Liver (tissue), 9 donors: ENCODE results near the gene MYO10. TPM values are rescaled to one million over a fixed set of nuclear protein-coding genes. Genes with fewer than 3 reads are reported as not detected.

Source experiments
- DNase-seq: peaks from one replicate; pipeline ENCODE4 v3.0.0-alpha.2; 2017; ENCODE audit warnings: low spot score
- H3K27ac ChIP-seq, 2 donors: one replicate each; pipeline ENCODE4 v1.7.0; 2013; ENCODE audit warnings: inconsistent platforms in 2 of 2, low read length in 2 of 2, control low read depth in 1 of 2, low read depth in 1 of 2, mild to moderate bottlenecking in 1 of 2
- H3K27me3 ChIP-seq, 4 donors: one replicate each; pipeline versions ENCODE4 v1.6.1 to v1.7.0; 2013; ENCODE audit warnings: low read length in 3 of 4, inconsistent platforms in 1 of 4, mild to moderate bottlenecking in 1 of 4, moderate library complexity in 1 of 4; ENCODE audit not compliant: control insufficient read depth in 4 of 4, insufficient read depth in 4 of 4
- H3K36me3 ChIP-seq, 4 donors: one replicate each; pipeline versions ENCODE4 v1.6.1 to v1.7.0; 2013; ENCODE audit warnings: low read length in 3 of 4, mild to moderate bottlenecking in 3 of 4, low read depth in 1 of 4, moderate library complexity in 1 of 4; ENCODE audit not compliant: control insufficient read depth in 4 of 4, insufficient read depth in 3 of 4
- H3K4me1 ChIP-seq, 4 donors: one replicate each; pipeline versions ENCODE4 v1.6.1 to v1.7.0; 2013; ENCODE audit warnings: low read length in 3 of 4, mild to moderate bottlenecking in 3 of 4, moderate library complexity in 1 of 4; ENCODE audit not compliant: control insufficient read depth in 4 of 4, insufficient read depth in 4 of 4
- H3K4me3 ChIP-seq, 3 donors: one replicate each; pipeline versions ENCODE4 v1.6.1 to v1.7.0; 2013; ENCODE audit warnings: low read length in 3 of 3, control low read depth in 1 of 3, low read depth in 1 of 3, mild to moderate bottlenecking in 1 of 3
- H3K9ac ChIP-seq, 2 donors: one replicate each; pipeline ENCODE4 v1.7.0; 2013; ENCODE audit warnings: low read length in 2 of 2, mild to moderate bottlenecking in 2 of 2, moderate library complexity in 2 of 2, control low read depth in 1 of 2, low read depth in 1 of 2
- H3K9me3 ChIP-seq, 4 donors: one replicate each; pipeline versions ENCODE4 v1.6.1 to v1.7.0; 2013; ENCODE audit warnings: low read length in 3 of 4; ENCODE audit not compliant: control insufficient read depth in 4 of 4
- CTCF ChIP-seq: fragments of 150-350 bp; IDR thresholded peaks from 2 replicates; pipeline ENCODE4 v1.5.1; 2017; ENCODE audit warnings: improper control_type of control experiment, low read depth, low read length; ENCODE audit not compliant: missing input control
- EGR1 ChIP-seq, 2 donors: IDR thresholded peaks; 2 replicates each; pipeline ENCODE4 v1.6.1; 2016 to 2018; ENCODE audit warnings: antibody characterized with exemption in 2 of 2, low read depth in 2 of 2
- FOXA1 ChIP-seq: IDR thresholded peaks from 2 replicates; pipeline ENCODE4 v1.6.1; 2016; ENCODE audit warnings: antibody characterized with exemption
- FOXA2 ChIP-seq: IDR thresholded peaks from 2 replicates; pipeline ENCODE4 v1.6.1; 2016; ENCODE audit warnings: antibody characterized with exemption
- GABPA ChIP-seq, 2 donors: IDR thresholded peaks in 1 of 2; conservative IDR thresholded peaks in 1 of 2; 2 replicates each; pipeline ENCODE4 v1.6.1; 2016; ENCODE audit warnings: antibody characterized with exemption in 2 of 2, mild to moderate bottlenecking in 1 of 2, moderate library complexity in 1 of 2
- JUND ChIP-seq, 2 donors: IDR thresholded peaks; 2 replicates each; pipeline ENCODE4 v1.6.1; 2016; ENCODE audit warnings: antibody characterized with exemption in 2 of 2
- MAX ChIP-seq: IDR thresholded peaks from 2 replicates; pipeline ENCODE4 v1.6.1; 2016; ENCODE audit warnings: antibody characterized with exemption
- NR2F2 ChIP-seq: IDR thresholded peaks from 2 replicates; pipeline ENCODE4 v1.6.1; 2016; ENCODE audit warnings: antibody characterized with exemption
- RAD21 ChIP-seq, 2 donors: IDR thresholded peaks; 2 replicates each; pipeline ENCODE4 v1.6.1; 2016; ENCODE audit warnings: antibody characterized with exemption in 2 of 2, mild to moderate bottlenecking in 2 of 2
- REST ChIP-seq: IDR thresholded peaks from 2 replicates; pipeline ENCODE4 v1.6.1; 2016; ENCODE audit warnings: antibody characterized with exemption, mild to moderate bottlenecking
- SP1 ChIP-seq: IDR thresholded peaks from 2 replicates; pipeline ENCODE4 v1.6.1; 2018; ENCODE audit warnings: antibody characterized with exemption, mild to moderate bottlenecking
- TAF1 ChIP-seq: conservative IDR thresholded peaks from 2 replicates; pipeline ENCODE4 v1.6.1; 2016; ENCODE audit warnings: antibody characterized with exemption, mild to moderate bottlenecking
- YY1 ChIP-seq: IDR thresholded peaks from 2 replicates; pipeline ENCODE4 v1.6.1; 2016; ENCODE audit warnings: antibody characterized with exemption, mild to moderate bottlenecking
- ZBTB33 ChIP-seq: IDR thresholded peaks from 2 replicates; pipeline ENCODE4 v1.6.1; 2016; ENCODE audit warnings: antibody characterized with exemption
- WGBS: extraction: QIAGEN DNeasy Blood & Tissue Kit; methylation state at CpG from one replicate; pipeline ENCODE4 v1.1.7; 2013; 5-methylcytosine and 5-hydroxymethylcytosine counted together
- polyA plus RNA-seq, 2 donors: library from polyadenylated mRNA; stranded (reverse) in 1 of 2; unstranded in 1 of 2; fragments of 200-250 nt in 1 of 2; fragments of >200 nt in 1 of 2; fragmentation: Nextera tagmentation in 1 of 2; extraction: Ambion mirVana in 1 of 2; gene quantifications; one replicate each; pipeline versions ENCODE4 v1.2.1 to v1.2.3, GENCODE V29; 2013 to 2015
- total RNA-seq, 2 donors: library from RNA; depleted of rRNA; stranded (reverse); fragments of >200 nt; gene quantifications; one replicate each; pipeline ENCODE4 v1.2.3, GENCODE V29; 2014
- donor health status: healthy.
- donor health status: healthy.
- donor health status: healthy.
- donor health status: healthy.
- donor health status: healthy.

The MYO10 gene
- total and polyA plus RNA-seq, 4 donors: 4.3 to 15.3 (median 7.1) TPM

- no peak for DNase-seq
- Histone ChIP-seq H3K4me1 (peaks cover 0 to 5% (median under 1%) of the 10 kb centered on the region in 4 donors), H3K27ac (no peak overlapping the region), H3K9ac (no peak overlapping the region), H3K9me3 (no peaks in the 10 kb centered on the region), H3K36me3 (no peaks in the 10 kb centered on the region), H3K27me3 (peaks cover 0 to 2% (median under 1%) of the 10 kb centered on the region in 4 donors), H3K4me3 (no peak overlapping the region)
- WGBS: 90% methylated on average over 11 of the region's 11 CpGs
- TF ChIP-seq FOXA2: no peak
- no peak for TF ChIP-seq REST
- TF ChIP-seq SP1: no peak
- TF ChIP-seq EGR1 (IDR thresholded peaks at IDR 0.05; ENCODE audit: low read depth in 2 of 2): no peak
- no peak for TF ChIP-seq YY1
- TF ChIP-seq JUND (IDR thresholded peaks at IDR 0.05): no peak
- TF ChIP-seq CTCF: no peak
- TF ChIP-seq RAD21 (IDR thresholded peaks at IDR 0.05): no peak
- TF ChIP-seq FOXA1: no peak
Measured at GRCh38 chr5:16809010-16809394, 127.1 kb downstream of the MYO10 start.

- Histone ChIP-seq H3K27ac (no peak overlapping the region), H3K27me3 (peaks cover 0 to 2% (median under 1%) of the 10 kb centered on the region in 4 donors), H3K9ac (no peak overlapping the region), H3K9me3 (no peaks in the 10 kb centered on the region), H3K4me3 (no peak overlapping the region), H3K4me1 (peaks cover 0 to 5% (median under 1%) of the 10 kb centered on the region in 4 donors), H3K36me3 (no peaks in the 10 kb centered on the region)
- DNase-seq: no peak
- TF ChIP-seq GABPA (IDR thresholded peaks at IDR 0.05 in 1 of 2, conservative IDR thresholded peaks at IDR 0.05 in 1 of 2): no peak
- WGBS: 92% methylated on average over 7 of the region's 7 CpGs
Measured at GRCh38 chr5:16808021-16808420, 128.1 kb downstream of the MYO10 start.

- DNase-seq: no peak
- Histone ChIP-seq H3K27me3 (peaks cover 0 to 2% (median under 1%) of the 10 kb centered on the region in 4 donors), H3K4me1 (peaks cover 0 to 5% (median under 1%) of the 10 kb centered on the region in 4 donors), H3K27ac (no peak overlapping the region), H3K9me3 (no peaks in the 10 kb centered on the region), H3K36me3 (no peaks in the 10 kb centered on the region), H3K4me3 (no peak overlapping the region), H3K9ac (no peak overlapping the region)
- 77% methylated on average over 5 of the region's 5 CpGs for WGBS
- TF ChIP-seq REST (no peak), NR2F2 (no peak), YY1 (no peak), FOXA1 (no peak), MAX (no peak), CTCF (no peak), FOXA2 (no peak), ZBTB33 (no peak), EGR1 (IDR thresholded peaks at IDR 0.05; ENCODE audit: low read depth in 2 of 2) (no peak), TAF1 (no peak)
Measured at GRCh38 chr5:16807547-16807864, 128.6 kb downstream of the MYO10 start.
